BLaER1 treated with 17β-estradiol and CSF1 and Interleukin-3, amounts not matched to agents 10 nM and 100 nM (cell line): ENCODE measurements around the gene ALG14.

Source experiments
- H3K27ac ChIP-seq, 11 experiments: shearing (Covaris generic); formaldehyde crosslinking; 2 replicates each; pipeline ENCODE4 v1.8.1; 2022
- H3K27me3 ChIP-seq, 11 experiments: shearing (Covaris generic); formaldehyde crosslinking; 2 replicates each; pipeline ENCODE4 v1.8.1; 2022
- H3K36me3 ChIP-seq, 11 experiments: shearing (Covaris generic); formaldehyde crosslinking; 2 replicates each; pipeline ENCODE4 v1.8.1; 2022
- H3K4me1 ChIP-seq, 10 experiments: shearing (Covaris generic); formaldehyde crosslinking; 2 replicates each; pipeline ENCODE4 v1.8.1; 2022
- H3K4me2 ChIP-seq, 11 experiments: shearing (Covaris generic); formaldehyde crosslinking; 2 replicates each; pipeline ENCODE4 v1.8.1; 2022
- H3K4me3 ChIP-seq, 10 experiments: shearing (Covaris generic); formaldehyde crosslinking; 2 replicates each; pipeline ENCODE4 v1.8.1; 2022
- H3K9ac ChIP-seq, 11 experiments: shearing (Covaris generic); formaldehyde crosslinking; 2 replicates each; pipeline ENCODE4 v1.8.1; 2022
- H3K9me3 ChIP-seq, 11 experiments: shearing (Covaris generic); formaldehyde crosslinking; replicated peaks in 1 of 11; 2 replicates each; pipeline ENCODE4 v1.8.1; 2022
- H4K20me1 ChIP-seq, 11 experiments: shearing (Covaris generic); formaldehyde crosslinking; 2 replicates each; pipeline ENCODE4 v1.8.1; 2022
- Cebpa-rat ChIP-seq, 11 experiments: shearing (Covaris generic); IDR thresholded peaks; 2 replicates each; pipeline ENCODE4 v1.8.1; 2022

ALG14 gene

DNA sequence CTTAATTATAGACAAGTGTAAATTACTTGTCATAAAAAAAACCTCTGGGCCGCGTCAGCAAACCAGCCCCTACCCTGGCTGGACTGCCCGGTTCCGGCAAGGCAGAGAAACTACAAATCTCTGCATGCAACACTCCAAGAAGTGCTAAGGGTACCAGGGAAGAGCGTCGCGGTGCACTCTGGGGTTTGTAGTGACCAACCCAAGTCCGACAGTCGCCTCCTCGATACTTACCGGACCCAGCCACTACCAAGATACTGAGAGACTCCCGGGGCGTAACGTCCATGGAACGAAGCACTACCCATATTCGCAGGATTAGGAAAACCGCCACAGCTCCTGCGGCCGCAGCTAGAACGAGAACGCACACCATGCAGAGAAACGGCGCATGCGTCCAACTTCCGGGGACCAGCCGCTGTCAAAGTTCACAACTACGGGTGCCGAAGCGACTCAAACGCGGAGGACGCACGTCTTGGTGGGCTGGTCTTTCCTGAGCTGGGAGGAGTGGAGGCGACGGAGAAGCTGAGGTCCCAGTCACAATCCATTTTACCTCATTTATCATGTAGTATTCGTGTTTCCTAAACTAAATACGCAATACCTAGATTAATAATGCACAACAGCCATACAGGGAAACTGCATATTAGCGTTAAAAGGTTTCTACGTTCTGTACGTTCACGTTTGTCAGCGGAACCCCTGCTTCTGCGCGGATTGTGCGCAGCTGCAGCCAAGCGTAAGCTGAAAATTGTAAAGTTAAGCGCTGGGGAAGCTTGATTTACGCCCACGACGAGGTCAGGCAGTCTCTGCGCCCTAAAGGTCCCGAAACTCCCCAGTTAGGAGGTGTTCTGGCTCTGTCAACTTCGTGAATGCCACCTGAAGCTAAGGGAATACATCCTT is at the start of gene ALG14:
ALG14 (minus strand) TSS at position 420 of the 888 bp plus-strand sequence; CDS start at position 367, 53 bp downstream.
- H3K4me1 ChIP-seq: peaks cover 14 to 25% (median 18%) of the 10 kb centered on the region in 10 experiments
- H3K36me3 ChIP-seq: peaks cover 0 to 7% (median 0%) of the 10 kb centered on the region in 11 experiments; a peak in 3 of 22 replicates
- H4K20me1 ChIP-seq: no peaks in the 10 kb centered on the region
- H3K27ac ChIP-seq: peak within 1 kb of the TSS; percentile 75 to 94 (median 85)
- H3K4me2 ChIP-seq: peak within 1 kb of the TSS; percentile 78 to 94 (median 86)
- no peaks in the 10 kb centered on the region for H3K27me3 ChIP-seq
- H3K9me3 ChIP-seq: no peaks in the 10 kb centered on the region
- no peak for TF ChIP-seq Cebpa-rat (IDR thresholded peaks at IDR 0.05)
- H3K9ac ChIP-seq: peak within 1 kb of the TSS; percentile 81 to 89 (median 84)
- H3K4me3 ChIP-seq: peak within 1 kb of the TSS; percentile 53 to 82 (median 70)

DNA sequence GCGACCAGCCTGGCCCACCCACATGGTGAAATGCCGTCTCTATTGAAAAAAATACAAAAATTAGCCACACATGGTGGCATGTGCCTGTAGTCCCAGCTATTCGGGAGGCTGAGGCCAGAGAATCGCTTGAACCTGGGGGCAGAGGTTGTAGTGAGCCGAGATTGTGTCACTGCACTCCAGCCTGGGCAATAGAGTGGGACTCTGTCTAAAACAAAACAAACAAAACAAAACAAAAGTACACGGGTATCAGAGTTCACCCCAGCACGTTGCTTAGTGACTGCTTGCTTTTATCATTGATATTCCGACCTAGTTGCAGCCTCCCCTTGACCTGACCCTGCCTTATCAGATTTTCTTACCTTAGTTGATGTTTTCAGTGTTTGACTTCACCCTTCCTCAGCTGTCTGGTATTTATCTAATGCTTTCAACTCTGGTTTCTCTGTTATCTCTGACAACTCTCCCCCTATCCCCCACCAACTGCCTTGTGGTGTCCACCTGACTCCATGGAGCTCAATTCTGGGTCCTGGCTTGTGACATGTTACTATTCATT is 49.5 kb upstream of the ALG14 start:
- Histone ChIP-seq H3K27ac (no peak overlapping the region), H3K4me1 (peaks cover 0 to 10% (median 6%) of the 10 kb centered on the region in 10 experiments; a peak in 9 of 20 replicates), H3K27me3 (peaks cover 28 to 37% (median 35%) of the 10 kb centered on the region in 11 experiments), H3K4me2 (no peak overlapping the region), H3K36me3 (no peaks in the 10 kb centered on the region), H4K20me1 (peaks cover 0 to 5% (median 0%) of the 10 kb centered on the region in 11 experiments; a peak in 2 of 22 replicates), H3K9ac (no peak overlapping the region), H3K9me3 (no peaks in the 10 kb centered on the region), H3K4me3 (no peak overlapping the region)
- no peak for TF ChIP-seq Cebpa-rat (IDR thresholded peaks at IDR 0.05)

DNA sequence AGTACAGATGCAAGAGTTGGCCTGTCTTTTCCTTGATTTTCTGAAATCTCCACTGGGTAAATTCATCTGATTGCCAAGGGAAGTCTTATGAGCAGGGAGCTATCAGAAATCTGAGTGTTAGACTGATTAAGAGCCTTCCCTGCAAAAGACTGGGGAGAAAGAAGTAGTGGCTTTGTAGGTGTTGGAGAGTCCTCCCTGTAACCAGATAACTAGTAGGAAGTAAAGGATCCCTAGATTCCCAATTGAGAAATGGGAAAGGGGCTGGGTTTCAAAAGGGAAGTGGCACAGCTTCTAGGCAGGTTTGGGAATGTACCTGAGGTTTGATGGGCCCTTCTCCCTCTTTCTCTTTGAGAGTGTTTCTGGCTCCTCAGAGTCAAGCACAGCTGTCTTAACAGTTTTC is 46.5 kb upstream of the ALG14 start:
- peaks cover 0 to 15% (median 12%) of the 10 kb centered on the region in 10 experiments; a peak in 12 of 20 replicates for H3K4me1 ChIP-seq
- H3K4me2 ChIP-seq: no peak overlapping the region
- peaks cover 0 to 11% (median 0%) of the 10 kb centered on the region in 11 experiments; a peak in 3 of 22 replicates for H4K20me1 ChIP-seq
- H3K9me3 ChIP-seq: no peaks in the 10 kb centered on the region
- no peak for TF ChIP-seq Cebpa-rat (IDR thresholded peaks at IDR 0.05)
- H3K36me3 ChIP-seq: no peaks in the 10 kb centered on the region
- H3K9ac ChIP-seq: no peak overlapping the region
- peaks cover 42 to 55% (median 51%) of the 10 kb centered on the region in 11 experiments for H3K27me3 ChIP-seq
- H3K27ac ChIP-seq: no peak overlapping the region
- no peak overlapping the region for H3K4me3 ChIP-seq

- Histone ChIP-seq H3K4me2 (no peak overlapping the region), H3K9ac (no peak overlapping the region), H3K9me3 (no peaks in the 10 kb centered on the region), H4K20me1 (peaks cover 0 to 11% (median 0%) of the 10 kb centered on the region in 11 experiments; a peak in 3 of 22 replicates), H3K36me3 (no peaks in the 10 kb centered on the region), H3K4me1 (peaks cover 0 to 15% (median 12%) of the 10 kb centered on the region in 10 experiments; a peak in 12 of 20 replicates), H3K27ac (no peak overlapping the region), H3K27me3 (peaks cover 42 to 55% (median 51%) of the 10 kb centered on the region in 11 experiments), H3K4me3 (no peak overlapping the region)
- no peak for TF ChIP-seq Cebpa-rat (IDR thresholded peaks at IDR 0.05)
These were observed 46.0 kb upstream of the ALG14 start for GRCh38 chr1:95118710-95119109.

DNA sequence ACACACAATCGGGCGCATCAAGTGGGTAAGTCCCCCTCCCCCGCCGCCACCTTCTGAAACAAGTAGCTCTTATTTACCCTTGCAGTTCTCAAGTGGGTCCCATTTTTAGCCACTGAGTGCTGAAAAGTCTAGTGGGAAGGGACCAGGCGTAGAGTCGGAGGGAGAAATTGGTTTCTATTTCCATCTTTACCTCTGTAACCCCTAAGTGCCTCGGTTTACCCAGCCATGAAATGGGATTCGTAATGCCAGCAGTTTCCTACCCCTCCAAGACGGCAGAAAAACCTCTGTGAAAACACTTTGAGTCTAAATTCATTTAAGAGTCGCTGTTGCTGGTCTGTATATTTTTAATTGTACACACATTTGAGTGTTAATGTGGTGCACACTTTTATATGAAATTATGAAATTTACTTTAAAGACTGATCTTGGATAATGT is 45.3 kb upstream of the ALG14 start:
- Histone ChIP-seq H3K36me3 (no peaks in the 10 kb centered on the region), H3K4me2 (peak overlapping the region; percentile 92 to 100 (median 99)), H3K9ac (peak overlapping the region in 10 of 11 experiments; percentile 58 to 76 (median 68); a peak in 16 of 22 replicates), H3K4me1 (peaks cover 0 to 15% (median 12%) of the 10 kb centered on the region in 10 experiments; a peak in 12 of 20 replicates), H3K4me3 (peak overlapping the region; percentile 70 to 82 (median 73)), H3K27ac (no peak overlapping the region), H3K9me3 (no peaks in the 10 kb centered on the region), H3K27me3 (peaks cover 42 to 55% (median 51%) of the 10 kb centered on the region in 11 experiments), H4K20me1 (peaks cover 0 to 11% (median 0%) of the 10 kb centered on the region in 11 experiments; a peak in 3 of 22 replicates)
- TF ChIP-seq Cebpa-rat (IDR thresholded peaks at IDR 0.05): no peak

DNA sequence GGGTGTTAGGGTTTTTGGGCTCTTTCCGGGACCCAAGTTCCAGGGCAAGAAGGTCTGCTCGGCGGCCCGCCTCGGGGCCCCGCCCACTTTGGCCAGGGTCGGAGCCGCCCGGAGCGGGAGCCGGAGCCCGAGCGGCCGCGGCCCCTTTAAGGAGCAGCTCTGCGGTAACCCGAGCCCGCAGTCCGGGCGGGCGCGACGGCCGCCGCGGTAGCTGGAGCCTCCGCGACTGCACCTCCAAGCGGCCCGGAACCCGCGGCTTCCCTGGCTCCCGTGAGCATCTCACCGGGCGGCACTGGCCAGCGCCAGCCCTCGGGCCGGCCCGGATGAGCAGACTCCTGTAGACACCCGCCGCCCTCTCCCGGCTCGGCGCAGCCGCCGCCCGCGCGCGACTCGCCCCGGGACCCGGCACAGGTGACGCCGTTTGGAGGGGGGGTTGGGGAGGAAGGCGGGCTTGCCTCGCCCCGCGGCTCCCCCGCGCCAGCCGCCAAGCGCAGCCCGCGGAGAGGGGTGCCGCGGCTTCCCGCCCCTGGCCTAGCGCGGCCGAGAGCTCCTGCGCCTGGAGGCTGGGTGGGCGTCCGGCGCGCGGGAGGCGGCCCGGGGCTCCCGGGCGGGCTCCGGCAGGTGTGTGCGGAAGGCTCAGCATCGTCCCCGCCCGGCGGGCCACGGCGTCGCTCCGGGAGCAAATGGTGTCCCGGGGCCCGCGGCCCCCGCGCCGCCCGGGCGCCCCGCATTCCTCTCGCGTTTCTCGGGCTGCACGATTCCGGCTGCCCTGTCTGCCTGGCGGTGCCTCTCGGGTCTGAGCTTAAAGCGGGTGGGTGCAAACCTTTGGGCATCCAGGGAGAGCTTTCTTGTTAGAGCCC is 44.7 kb upstream of the ALG14 start, which contains the start of gene TLCD4:
TLCD4 (plus strand) TSS at position 149 of the 860 bp plus-strand sequence. CDS start 26,547 bp downstream, outside the sequence.
- Histone ChIP-seq H4K20me1 (peaks cover 0 to 11% (median 0%) of the 10 kb centered on the region in 11 experiments; a peak in 3 of 22 replicates), H3K36me3 (no peaks in the 10 kb centered on the region), H3K4me2 (peak within 1 kb of the TSS; percentile 92 to 100 (median 99)), H3K4me1 (peaks cover 0 to 15% (median 12%) of the 10 kb centered on the region in 10 experiments; a peak in 12 of 20 replicates), H3K9ac (peak within 1 kb of the TSS; percentile 46 to 76 (median 68)), H3K9me3 (no peaks in the 10 kb centered on the region), H3K27me3 (peaks cover 42 to 55% (median 51%) of the 10 kb centered on the region in 11 experiments), H3K4me3 (peak within 1 kb of the TSS; percentile 70 to 82 (median 73)), H3K27ac (peak within 1 kb of the TSS in 2 of 11 experiments; percentile 11 to 38; a peak in 2 of 22 replicates)
- no peak for TF ChIP-seq Cebpa-rat (IDR thresholded peaks at IDR 0.05)

DNA sequence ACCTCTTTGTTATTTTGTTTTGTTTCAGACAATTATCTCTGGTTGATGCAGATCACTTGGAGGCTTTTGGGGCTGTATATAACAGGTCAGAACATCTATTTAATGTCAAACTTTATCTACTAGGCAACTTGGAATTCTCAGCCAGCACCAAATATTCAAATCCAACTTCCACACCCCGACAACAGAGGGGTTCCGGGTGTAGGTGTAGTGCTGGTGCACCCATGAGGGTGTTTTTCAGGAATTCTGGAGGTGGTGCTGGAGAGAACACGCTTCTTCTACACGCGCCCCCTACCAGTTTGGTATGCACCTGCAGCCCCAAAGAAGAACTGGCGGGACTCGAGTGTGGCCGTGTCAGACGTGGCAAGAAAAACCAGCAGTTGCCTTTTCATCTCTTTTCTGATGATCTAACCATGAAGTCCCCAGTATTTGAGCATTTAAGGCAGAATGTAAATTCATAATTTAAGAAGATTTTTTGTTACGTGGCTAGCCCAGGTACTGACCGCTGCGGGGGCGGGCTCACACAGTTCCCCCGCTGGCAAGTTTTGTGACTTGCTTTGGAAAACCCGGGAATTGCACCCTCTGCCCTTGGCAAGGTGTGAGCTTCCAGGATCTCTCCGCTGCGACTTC is 43.9 kb upstream of the ALG14 start:
- Histone ChIP-seq H3K9ac (peak overlapping the region; percentile 46 to 76 (median 68); a peak in 21 of 22 replicates), H3K36me3 (no peaks in the 10 kb centered on the region), H3K9me3 (no peaks in the 10 kb centered on the region), H3K4me3 (peak overlapping the region; percentile 70 to 82 (median 73)), H4K20me1 (peaks cover 0 to 11% (median 0%) of the 10 kb centered on the region in 11 experiments; a peak in 3 of 22 replicates), H3K27ac (peak overlapping the region in 1 of 11 experiments; percentile 11; a peak in 1 of 22 replicates), H3K4me2 (peak overlapping the region; percentile 92 to 100 (median 99)), H3K27me3 (peaks cover 42 to 55% (median 51%) of the 10 kb centered on the region in 11 experiments), H3K4me1 (peaks cover 0 to 21% (median 15%) of the 10 kb centered on the region in 10 experiments; a peak in 14 of 20 replicates)
- TF ChIP-seq Cebpa-rat (IDR thresholded peaks at IDR 0.05): no peak
